ENCODE results near the gene NGDN.

The NGDN gene

GRCh38 chr14:23438101-23438971, 31.2 kb upstream of the NGDN start:
- TF ChIP-seq, protein P1, sequence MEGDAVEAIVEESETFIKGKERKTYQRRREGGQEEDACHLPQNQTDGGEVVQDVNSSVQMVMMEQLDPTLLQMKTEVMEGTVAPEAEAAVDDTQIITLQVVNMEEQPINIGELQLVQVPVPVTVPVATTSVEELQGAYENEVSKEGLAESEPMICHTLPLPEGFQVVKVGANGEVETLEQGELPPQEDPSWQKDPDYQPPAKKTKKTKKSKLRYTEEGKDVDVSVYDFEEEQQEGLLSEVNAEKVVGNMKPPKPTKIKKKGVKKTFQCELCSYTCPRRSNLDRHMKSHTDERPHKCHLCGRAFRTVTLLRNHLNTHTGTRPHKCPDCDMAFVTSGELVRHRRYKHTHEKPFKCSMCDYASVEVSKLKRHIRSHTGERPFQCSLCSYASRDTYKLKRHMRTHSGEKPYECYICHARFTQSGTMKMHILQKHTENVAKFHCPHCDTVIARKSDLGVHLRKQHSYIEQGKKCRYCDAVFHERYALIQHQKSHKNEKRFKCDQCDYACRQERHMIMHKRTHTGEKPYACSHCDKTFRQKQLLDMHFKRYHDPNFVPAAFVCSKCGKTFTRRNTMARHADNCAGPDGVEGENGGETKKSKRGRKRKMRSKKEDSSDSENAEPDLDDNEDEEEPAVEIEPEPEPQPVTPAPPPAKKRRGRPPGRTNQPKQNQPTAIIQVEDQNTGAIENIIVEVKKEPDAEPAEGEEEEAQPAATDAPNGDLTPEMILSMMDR (IDR thresholded peaks at IDR 0.05; ENCODE audit: low read depth, low read length, missing control alignments), result no peak
- Histone ChIP-seq H3K36me3 (replicated peaks) (no peaks in the 10 kb centered on the region), H3K27me3 (replicated peaks) (no peaks in the 10 kb centered on the region), H3K4me3 (ENCODE audit: low read depth, low read length) (no peak overlapping the region), H3K27ac (no peak overlapping the region)
- no peak for DNase-seq
- in situ Hi-C loops (cut with HindIII; ENCODE audit: low pct_ligation_motif_present, low sequenced_read_pairs), result no loop called here

GRCh38 chr14:23439107-23439835, 30.2 kb upstream of the NGDN start:
- Histone ChIP-seq H3K4me3 (ENCODE audit: low read depth, low read length) (no peak overlapping the region), H3K27ac (no peak overlapping the region), H3K27me3 (replicated peaks) (no peaks in the 10 kb centered on the region), H3K36me3 (replicated peaks) (no peaks in the 10 kb centered on the region)
- DNase-seq, result no peak
- TF ChIP-seq, protein P1 (IDR thresholded peaks at IDR 0.05; ENCODE audit: low read depth, low read length, missing control alignments), result no peak
- in situ Hi-C loops (cut with HindIII; ENCODE audit: low pct_ligation_motif_present, low sequenced_read_pairs), result no loop called here

- Histone ChIP-seq H3K27ac (no peak overlapping the region), H3K36me3 (replicated peaks) (no peaks in the 10 kb centered on the region), H3K27me3 (replicated peaks) (no peaks in the 10 kb centered on the region), H3K4me3 (ENCODE audit: low read depth, low read length) (no peak overlapping the region)
- DNase-seq, result no peak
- TF ChIP-seq, protein P1 (IDR thresholded peaks at IDR 0.05; ENCODE audit: low read depth, low read length, missing control alignments), result no peak
- in situ Hi-C loops (cut with HindIII; ENCODE audit: low pct_ligation_motif_present, low sequenced_read_pairs), result no loop called here
Observed at GRCh38 chr14:23441076-23441475, 28.4 kb upstream of the NGDN start.

DNA sequence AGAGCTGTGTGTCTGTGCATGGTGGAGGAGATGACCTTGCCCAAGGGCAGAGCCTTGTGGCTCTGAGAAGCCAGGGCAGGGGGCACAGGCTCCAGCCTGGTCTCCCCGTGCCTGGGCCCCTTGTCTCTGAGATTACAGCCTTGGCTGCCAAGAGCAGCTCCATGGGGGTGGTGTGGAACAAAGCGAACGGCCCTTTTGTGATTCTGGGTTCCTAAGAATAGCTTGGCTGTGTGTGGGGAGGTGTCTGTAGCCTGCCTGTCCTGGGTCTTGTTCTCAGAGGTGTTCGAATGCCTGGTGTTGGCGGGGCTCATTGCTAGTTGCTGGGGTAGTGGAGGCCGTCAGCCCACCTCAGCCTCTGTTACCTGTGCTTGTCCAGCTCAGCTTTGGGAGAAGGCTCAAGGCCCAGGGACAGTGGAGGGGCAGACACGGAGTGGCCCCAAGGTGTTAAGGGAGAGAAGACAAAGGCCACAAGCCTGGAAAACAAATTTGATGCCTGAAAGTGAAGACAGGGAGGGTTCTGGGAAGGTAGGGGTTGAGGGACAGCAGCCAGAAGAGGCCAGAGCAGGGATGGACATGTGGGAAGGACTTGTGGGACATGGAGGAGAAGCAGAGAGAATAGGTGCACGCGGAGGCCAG, 26.7 kb upstream of the NGDN start:
- Histone ChIP-seq H3K36me3 (replicated peaks) (no peaks in the 10 kb centered on the region), H3K27me3 (replicated peaks) (no peaks in the 10 kb centered on the region), H3K4me3 (ENCODE audit: low read depth, low read length) (no peak overlapping the region), H3K27ac (no peak overlapping the region)
- in situ Hi-C loops (cut with HindIII; ENCODE audit: low pct_ligation_motif_present, low sequenced_read_pairs), result no loop called here
- no peak for DNase-seq
- TF ChIP-seq, protein P1 (IDR thresholded peaks at IDR 0.05; ENCODE audit: low read depth, low read length, missing control alignments), result no peak

DNA sequence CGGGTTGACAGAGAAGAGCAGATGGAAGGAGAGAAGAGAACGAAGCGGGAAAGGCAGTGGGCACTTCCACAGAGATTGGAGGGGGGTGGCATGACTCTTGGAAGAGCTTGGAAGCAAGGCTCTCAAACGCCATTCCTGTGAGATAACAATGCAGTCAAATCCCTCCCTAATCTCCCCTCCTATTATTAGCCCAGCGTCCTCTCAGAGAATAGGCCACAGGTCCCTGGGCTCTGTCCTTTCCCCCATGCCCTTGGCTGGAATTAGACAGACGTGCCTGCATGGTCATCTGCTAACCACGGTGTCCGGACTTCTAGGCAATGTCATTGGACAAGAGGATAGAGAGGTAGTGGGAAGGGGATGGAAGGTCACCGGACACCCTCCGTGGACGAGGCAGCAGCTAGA, 26.1 kb upstream of the NGDN start:
- Histone ChIP-seq H3K36me3 (replicated peaks) (no peaks in the 10 kb centered on the region), H3K27ac (no peak overlapping the region), H3K4me3 (ENCODE audit: low read depth, low read length) (no peak overlapping the region), H3K27me3 (replicated peaks) (no peaks in the 10 kb centered on the region)
- DNase-seq, result no peak
- TF ChIP-seq, protein P1 (IDR thresholded peaks at IDR 0.05; ENCODE audit: low read depth, low read length, missing control alignments), result no peak
- in situ Hi-C loops (cut with HindIII; ENCODE audit: low pct_ligation_motif_present, low sequenced_read_pairs), result no loop called here

Data from brain microvascular endothelial cell (primary cell).